H1 (cell line): Measurements from ENCODE around the gene ASB7. TPM values are rescaled to one million over a fixed set of nuclear protein-coding genes. Genes with fewer than 3 reads are reported as not detected.

Source experiments
- CTCF ChIA-PET: fragments of 300-600 bp; sonication (Branson Sonifier 250); formaldehyde crosslinking; loops from one replicate; lab custom pipeline; 2021; ENCODE audit not compliant: partially characterized antibody; lab: Charles Lee
- POLR2A ChIA-PET: fragments of 300-600 bp; sonication (Branson Sonifier 250); formaldehyde crosslinking; loops from one replicate; lab custom pipeline; 2021; ENCODE audit warnings: inconsistent platforms; ENCODE audit not compliant: partially characterized antibody; lab: Charles Lee
- DNase-seq, 2 experiments: peaks; one replicate each; pipeline versions ENCODE4 v3.0.0 to v3.0.0-alpha.2; 2010 to 2022; ENCODE audit warnings: low spot score in 2 of 2, low read depth in 1 of 2, mixed read lengths in 1 of 2
- FAIRE-seq: peaks from 2 replicates; lab custom pipeline; 2011; peaks lifted over from hg19 to GRCh38; lab: Jason Lieb, UNC
- H2AFZ ChIP-seq: 2 replicates; pipeline ENCODE4 v1.8.1; 2012; ENCODE audit warnings: low read length, inconsistent platforms
- H2AK5ac ChIP-seq: 2 replicates; pipeline ENCODE4 v1.6.1; 2013; ENCODE audit warnings: low read depth, low read length
- H2BK120ac ChIP-seq: replicated peaks from 2 replicates; pipeline ENCODE3; 2013; ENCODE audit warnings: low read depth, low read length, inconsistent platforms
- H2BK12ac ChIP-seq: 2 replicates; pipeline ENCODE4 v1.6.1; 2013; ENCODE audit warnings: low read depth, low read length
- H2BK15ac ChIP-seq: 2 replicates; pipeline ENCODE4 v1.6.1; 2013; ENCODE audit warnings: low read length
- H2BK20ac ChIP-seq: 2 replicates; pipeline ENCODE4 v1.6.1; 2013; ENCODE audit warnings: low read length
- H2BK5ac ChIP-seq: 2 replicates; pipeline ENCODE4 v1.6.1; 2013; ENCODE audit warnings: low read depth, low read length
- H3K14ac ChIP-seq: 2 replicates; pipeline ENCODE4 v1.6.1; 2013; ENCODE audit warnings: inconsistent platforms; ENCODE audit not compliant: insufficient read length
- H3K18ac ChIP-seq: 2 replicates; pipeline ENCODE4 v1.6.1; 2013; ENCODE audit warnings: low read length; ENCODE audit errors: extremely low read depth
- H3K23ac ChIP-seq: 2 replicates; pipeline ENCODE4 v1.6.1; 2013; ENCODE audit warnings: inconsistent platforms; ENCODE audit not compliant: insufficient read length
- H3K23me2 ChIP-seq: 2 replicates; pipeline ENCODE4 v1.6.1; 2013; ENCODE audit warnings: low read depth, low read length
- H3K27ac ChIP-seq: 2 replicates; pipeline ENCODE4 v1.6.1; 2011; ENCODE audit warnings: low read depth, low read length, inconsistent platforms
- H3K27me3 ChIP-seq, 4 experiments: replicated peaks in 1 of 4; 1 replicate in 1 of 4; 2 replicates in 3 of 4; pipeline versions ENCODE4 v1.6.1 to v1.8.1; 2011 to 2013; ENCODE audit warnings: low read length in 3 of 4, mild to moderate bottlenecking in 3 of 4, inconsistent platforms in 2 of 4, mixed read lengths in 2 of 4, moderate library complexity in 1 of 4; ENCODE audit not compliant: control insufficient read depth in 3 of 4, insufficient read depth in 3 of 4; ENCODE audit errors: extremely low read depth in 1 of 4
- H3K36me3 ChIP-seq, 4 experiments: 2 replicates each; pipeline versions ENCODE4 v1.6.1 to v1.8.1; 2011 to 2013; ENCODE audit warnings: mild to moderate bottlenecking in 4 of 4, low read length in 3 of 4, moderate library complexity in 2 of 4, control low read depth in 1 of 4, inconsistent platforms in 1 of 4; ENCODE audit not compliant: insufficient read depth in 4 of 4, control insufficient read depth in 2 of 4
- H3K4ac ChIP-seq: replicated peaks from 2 replicates; pipeline ENCODE3; 2013; ENCODE audit warnings: low read length, low read depth, mixed read lengths, inconsistent platforms; ENCODE audit not compliant: insufficient read length
- H3K4me1 ChIP-seq, 4 experiments: replicated peaks in 1 of 4; 1 replicate in 1 of 4; 2 replicates in 3 of 4; pipeline versions ENCODE4 v1.6.1 to v1.8.1; 2011 to 2013; ENCODE audit warnings: low read length in 3 of 4, inconsistent platforms in 2 of 4, mixed read lengths in 1 of 4; ENCODE audit not compliant: insufficient read depth in 4 of 4, control insufficient read depth in 3 of 4
- H3K4me2 ChIP-seq, 2 experiments: 2 replicates each; pipeline versions ENCODE4 v1.6.1 to v1.8.1; 2011 to 2013; ENCODE audit warnings: low read depth in 2 of 2, low read length in 2 of 2, control low read depth in 1 of 2, inconsistent platforms in 1 of 2, mild to moderate bottlenecking in 1 of 2; ENCODE audit not compliant: insufficient read depth in 1 of 2
- H3K4me3 ChIP-seq, 4 experiments: fragments of 200-600, 300-600 bp in 1 of 4; sonication (generic), shearing (Covaris generic), sonication (Bioruptor Twin) in 1 of 4; 2 replicates each; pipeline versions ENCODE4 v1.5.1 to v1.8.1; 2011 to 2016; ENCODE audit warnings: low read length in 4 of 4, low read depth in 3 of 4, control low read depth in 2 of 4, inconsistent platforms in 2 of 4, mild to moderate bottlenecking in 2 of 4, mixed read lengths in 1 of 4, moderate library complexity in 1 of 4; ENCODE audit not compliant: insufficient read depth in 2 of 4; ENCODE audit errors: extremely low read depth in 1 of 4
- H3K56ac ChIP-seq: replicated peaks from 2 replicates; pipeline ENCODE3; 2013; ENCODE audit warnings: low read depth, mild to moderate bottlenecking, mixed read lengths, low read length, inconsistent platforms; ENCODE audit not compliant: insufficient read length
- H3K79me1 ChIP-seq: 2 replicates; pipeline ENCODE4 v1.6.1; 2013; ENCODE audit warnings: low read depth, low read length, control low read depth
- H3K79me2 ChIP-seq, 2 experiments: 2 replicates each; pipeline versions ENCODE4 v1.6.1 to v1.8.1; 2012 to 2013; ENCODE audit warnings: low read length in 2 of 2, mild to moderate bottlenecking in 2 of 2, inconsistent platforms in 1 of 2; ENCODE audit not compliant: insufficient read depth in 2 of 2, control insufficient read depth in 1 of 2
- H3K9ac ChIP-seq, 4 experiments: replicated peaks in 1 of 4; 1 replicate in 1 of 4; 2 replicates in 3 of 4; pipeline versions ENCODE4 v1.6.1 to v1.8.1; 2011 to 2013; ENCODE audit warnings: low read depth in 3 of 4, low read length in 3 of 4, control low read depth in 2 of 4, mild to moderate bottlenecking in 2 of 4, moderate library complexity in 2 of 4, inconsistent platforms in 1 of 4; ENCODE audit errors: extremely low read depth in 1 of 4
- H3K9me3 ChIP-seq, 2 experiments: 2 replicates each; pipeline versions ENCODE4 v1.6.1 to v1.8.1; 2012 to 2013; ENCODE audit warnings: mild to moderate bottlenecking in 2 of 2, moderate library complexity in 2 of 2, control low read depth in 1 of 2, inconsistent platforms in 1 of 2, low read depth in 1 of 2, low read length in 1 of 2, mixed read lengths in 1 of 2; ENCODE audit not compliant: insufficient read depth in 2 of 2
- H4K20me1 ChIP-seq, 2 experiments: replicated peaks in 1 of 2; 2 replicates each; pipeline versions ENCODE3 to v1.8.1; 2011 to 2013; ENCODE audit warnings: inconsistent platforms in 2 of 2, low read length in 2 of 2, mild to moderate bottlenecking in 1 of 2; ENCODE audit not compliant: insufficient read depth in 2 of 2, control insufficient read depth in 1 of 2
- H4K5ac ChIP-seq: 2 replicates; pipeline ENCODE4 v1.6.1; 2013; ENCODE audit warnings: low read length, low read depth, mixed read lengths, inconsistent platforms; ENCODE audit not compliant: insufficient read length
- H4K8ac ChIP-seq: 2 replicates; pipeline ENCODE4 v1.8.0; 2013; ENCODE audit warnings: mild to moderate bottlenecking, moderate library complexity, low read length, inconsistent platforms; ENCODE audit not compliant: insufficient read depth; ENCODE audit errors: extremely low read depth
- H4K91ac ChIP-seq: replicated peaks from 2 replicates; pipeline ENCODE3; 2013; ENCODE audit warnings: low read length, mixed read lengths, inconsistent platforms; ENCODE audit not compliant: insufficient read length
- CBX5 ChIP-seq: fragments of 300-800, 300-1000 bp; sonication (generic); IDR thresholded peaks from 2 replicates; pipeline ENCODE4 v1.7.1; 2016; ENCODE audit warnings: antibody characterized with exemption, low read length, low read depth
- EZH2 ChIP-seq: fragments of 200-600 bp; sonication (generic); IDR thresholded peaks from 2 replicates; pipeline ENCODE4 v1.7.1; 2012; ENCODE audit warnings: low read depth, mild to moderate bottlenecking, moderate library complexity, low read length, inconsistent platforms; ENCODE audit not compliant: severe bottlenecking
- MAFK ChIP-seq: IDR thresholded peaks from 2 replicates; pipeline ENCODE4 v1.6.1; 2012; ENCODE audit warnings: low read depth, mild to moderate bottlenecking, improper control_type of control experiment, low read length
- RNF2 ChIP-seq: fragments of 200-900, 300-1000 bp; sonication (generic); IDR thresholded peaks from 2 replicates; pipeline ENCODE4 v1.7.1; 2016; ENCODE audit warnings: borderline replicate concordance, low read depth, mild to moderate bottlenecking, antibody characterized with exemption, low read length; ENCODE audit not compliant: poor library complexity, severe bottlenecking; ENCODE audit errors: missing control alignments
- SIX5 ChIP-seq: IDR thresholded peaks from 2 replicates; pipeline ENCODE4 v1.6.1; 2011; ENCODE audit warnings: mild to moderate bottlenecking, low read depth, low read length
- WGBS, 2 experiments: shearing (Covaris generic) in 1 of 2; methylation state at CpG; one replicate each; pipeline versions ENCODE4 v1.1.6 to v1.1.7; 2013 to 2015; ENCODE audit warnings: low lambda C conversion rate in 2 of 2, mixed read lengths in 2 of 2, inconsistent platforms in 1 of 2, low coverage in 1 of 2, missing lambda C conversion rate in 1 of 2; ENCODE audit not compliant: insufficient replicate concordance in 2 of 2, insufficient coverage in 1 of 2, insufficient read length in 1 of 2; ENCODE audit errors: extremely low coverage in 1 of 2, missing lambda C conversion rate in 1 of 2; 5-methylcytosine and 5-hydroxymethylcytosine counted together
- polyA plus RNA-seq, 7 experiments: library from polyadenylated mRNA; depleted of rRNA in 3 of 7; stranded (reverse) in 5 of 7; unstranded in 2 of 7; fragments of >200 nt in 5 of 7; fragments of 200-250 nt in 2 of 7; gene quantifications; 1 replicate in 5 of 7; 2 replicates in 1 of 7; 4 replicates in 1 of 7; pipeline versions ENCODE4 v1.2.1 to v1.2.3, GENCODE V29; 2011 to 2013; ENCODE audit warnings: missing spikeins in 2 of 7, mixed read lengths in 2 of 7
- total RNA-seq: library from RNA; stranded (reverse); fragmentation: NEBNext Ultra II Directional; extraction: Animal tissue kit (Norgen Biotek cat#: 25700); gene quantifications from 2 replicates; pipeline ENCODE4 v1.2.1, GENCODE V29; 2021

Gene ASB7
- total and polyA plus RNA-seq, 2 of the 8 experiments (the other 6 are each of a cell fraction or from before 2014, with no cell fraction given): 5.2 to 12.8 TPM

- no peak overlapping the region for H2BK5ac ChIP-seq
- ChIA-PET CTCF (interaction anchor here (0.6 to 3.1 kb wide), 9 partner anchors 9 to 1042 kb away, joined by 3 to 8 read pairs (median 3); no protein-coding TSS in a partner anchor), POLR2A (no interaction called here)
- no peaks in the 10 kb centered on the region for H3K27me3 ChIP-seq
- no peak overlapping the region for H3K9ac ChIP-seq
- no peaks in the 10 kb centered on the region for H4K20me1 ChIP-seq
- no peak overlapping the region for H2BK120ac ChIP-seq
- H3K18ac ChIP-seq: no peak overlapping the region
- no peaks in the 10 kb centered on the region for H3K79me1 ChIP-seq
- 79% methylated on average over 4 of the region's 4 CpGs; no CpG with 5 or more reads in 1 of the 2 experiments for WGBS, 2 experiments
- no peak overlapping the region for H2BK12ac ChIP-seq
- no peak overlapping the region for H3K4me3 ChIP-seq
- H3K23ac ChIP-seq: no peak overlapping the region
- H3K14ac ChIP-seq: no peak overlapping the region
- no peaks in the 10 kb centered on the region for H3K4me1 ChIP-seq
- DNase-seq: no peak
- no peak overlapping the region for H3K4me2 ChIP-seq
- H4K5ac ChIP-seq: no peak overlapping the region
- no peak overlapping the region for H2AK5ac ChIP-seq
- H3K79me2 ChIP-seq: no peaks in the 10 kb centered on the region
- H3K23me2 ChIP-seq: no peaks in the 10 kb centered on the region
- H2BK20ac ChIP-seq: no peak overlapping the region
- H4K91ac ChIP-seq: no peak overlapping the region
- TF ChIP-seq EZH2: no peak
- TF ChIP-seq MAFK: no peak
- TF ChIP-seq SIX5: no peak
- TF ChIP-seq RNF2: no peak
- TF ChIP-seq CBX5: no peak
- no peak overlapping the region for H3K4ac ChIP-seq
- no peak overlapping the region for H2BK15ac ChIP-seq
- no peak overlapping the region for H2AFZ ChIP-seq
- H3K27ac ChIP-seq: no peak overlapping the region
- no peak overlapping the region for H4K8ac ChIP-seq
- no peaks in the 10 kb centered on the region for H3K9me3 ChIP-seq
- H3K36me3 ChIP-seq: peaks cover 0 to 4% (median 0%) of the 10 kb centered on the region in 4 experiments; a peak in 2 of 8 replicates
- no peak overlapping the region for H3K56ac ChIP-seq
- no peak for FAIRE-seq
Observed at GRCh38 chr15:100572362-100572983, 29.9 kb upstream of the ASB7 start.
